ENCODE measurements around the gene LCK.

DNA sequence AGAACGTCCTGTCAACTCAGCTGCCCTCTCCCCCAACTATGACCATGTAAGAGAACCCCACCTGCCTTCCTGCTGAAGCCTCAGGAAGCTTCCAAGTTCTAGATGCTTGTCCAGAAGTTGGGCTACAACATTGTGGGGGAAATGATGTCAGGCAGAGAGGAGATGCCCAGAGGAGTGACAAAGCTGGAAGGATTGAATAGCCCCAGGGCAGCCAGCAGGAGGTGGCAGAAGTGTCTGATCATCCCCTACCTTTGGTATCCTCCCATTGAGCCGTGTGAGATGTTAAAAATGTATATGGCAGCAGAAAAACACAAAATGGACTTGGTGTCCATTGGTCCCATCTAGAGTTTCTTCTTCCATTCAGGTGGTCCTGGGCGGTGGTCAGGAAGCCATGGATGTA, 22.3 kb upstream of the LCK start:
- TF ChIP-seq, protein P1, sequence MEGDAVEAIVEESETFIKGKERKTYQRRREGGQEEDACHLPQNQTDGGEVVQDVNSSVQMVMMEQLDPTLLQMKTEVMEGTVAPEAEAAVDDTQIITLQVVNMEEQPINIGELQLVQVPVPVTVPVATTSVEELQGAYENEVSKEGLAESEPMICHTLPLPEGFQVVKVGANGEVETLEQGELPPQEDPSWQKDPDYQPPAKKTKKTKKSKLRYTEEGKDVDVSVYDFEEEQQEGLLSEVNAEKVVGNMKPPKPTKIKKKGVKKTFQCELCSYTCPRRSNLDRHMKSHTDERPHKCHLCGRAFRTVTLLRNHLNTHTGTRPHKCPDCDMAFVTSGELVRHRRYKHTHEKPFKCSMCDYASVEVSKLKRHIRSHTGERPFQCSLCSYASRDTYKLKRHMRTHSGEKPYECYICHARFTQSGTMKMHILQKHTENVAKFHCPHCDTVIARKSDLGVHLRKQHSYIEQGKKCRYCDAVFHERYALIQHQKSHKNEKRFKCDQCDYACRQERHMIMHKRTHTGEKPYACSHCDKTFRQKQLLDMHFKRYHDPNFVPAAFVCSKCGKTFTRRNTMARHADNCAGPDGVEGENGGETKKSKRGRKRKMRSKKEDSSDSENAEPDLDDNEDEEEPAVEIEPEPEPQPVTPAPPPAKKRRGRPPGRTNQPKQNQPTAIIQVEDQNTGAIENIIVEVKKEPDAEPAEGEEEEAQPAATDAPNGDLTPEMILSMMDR (IDR thresholded peaks at IDR 0.05) = no peak
- TF ChIP-seq TEAD4 (IDR thresholded peaks at IDR 0.05; ENCODE audit: borderline replicate concordance, insufficient read depth) = no peak
- TF ChIP-seq GABPA (IDR thresholded peaks at IDR 0.05; ENCODE audit: low read depth) = no peak
- no peak for TF ChIP-seq EP300 (IDR thresholded peaks at IDR 0.05; ENCODE audit: borderline replicate concordance in 1 of 2, low read depth in 1 of 2, low read length in 1 of 2)
- no peak for TF ChIP-seq RFX5 (IDR thresholded peaks at IDR 0.05; ENCODE audit: low read length)
- no peak for TF ChIP-seq YY1 (IDR thresholded peaks at IDR 0.05; ENCODE audit: low read depth)

Data from SK-N-SH (cell line).